ENCODE results near the gene DIS3L2. TPM values are rescaled to one million over a fixed set of nuclear protein-coding genes. Genes with fewer than 3 reads are reported as not detected.

The DIS3L2 gene
- total RNA-seq, 1 donor: 30.7 TPM

- peak; percentile 46 for DNase-seq (ENCODE audit: low read depth)
- TF ChIP-seq CTCF (IDR thresholded peaks at IDR 0.05; ENCODE audit: insufficient read depth, low read depth, low read length): no peak
- no peak overlapping the region for H3K4me3 ChIP-seq (ENCODE audit: low read depth, low read length)
These were observed 267.7 kb downstream of the DIS3L2 start for GRCh38 chr2:232228971-232229894.

GRCh38 chr2:232229911-232230310 is 268.4 kb downstream of the DIS3L2 start:
- TF ChIP-seq CTCF (IDR thresholded peaks at IDR 0.05; ENCODE audit: insufficient read depth, low read depth, low read length): no peak
- H3K4me3 ChIP-seq (ENCODE audit: low read depth, low read length): no peak overlapping the region
- DNase-seq (ENCODE audit: low read depth): no peak

- H3K4me3 ChIP-seq (ENCODE audit: low read depth, low read length): no peak overlapping the region
- DNase-seq (ENCODE audit: low read depth): no peak
- TF ChIP-seq CTCF (IDR thresholded peaks at IDR 0.05; ENCODE audit: insufficient read depth, low read depth, low read length): peak; percentile 37
These were observed 269.0 kb downstream of the DIS3L2 start for GRCh38 chr2:232230560-232230959.

GRCh38 chr2:232231554-232231953 is 270.0 kb downstream of the DIS3L2 start:
- DNase-seq (ENCODE audit: low read depth): no peak
- no peak for TF ChIP-seq CTCF (IDR thresholded peaks at IDR 0.05; ENCODE audit: insufficient read depth, low read depth, low read length)
- no peak overlapping the region for H3K4me3 ChIP-seq (ENCODE audit: low read depth, low read length)

- no peak for DNase-seq (ENCODE audit: low read depth)
- no peak overlapping the region for H3K4me3 ChIP-seq (ENCODE audit: low read depth, low read length)
- TF ChIP-seq CTCF (IDR thresholded peaks at IDR 0.05; ENCODE audit: insufficient read depth, low read depth, low read length): no peak
These were observed 271.4 kb downstream of the DIS3L2 start for GRCh38 chr2:232232915-232233314.

- TF ChIP-seq CTCF (IDR thresholded peaks at IDR 0.05; ENCODE audit: insufficient read depth, low read depth, low read length): no peak
- DNase-seq (ENCODE audit: low read depth): no peak
- H3K4me3 ChIP-seq (ENCODE audit: low read depth, low read length): no peak overlapping the region
These were observed 273.6 kb downstream of the DIS3L2 start for GRCh38 chr2:232234922-232235615.

Measured in fibroblast of villous mesenchyme (primary cell).